ENCODE data around the gene SYNJ2. TPM values are rescaled to one million over a fixed set of nuclear protein-coding genes. Genes with fewer than 3 reads are reported as not detected.

SYNJ2 gene
- total RNA-seq, 1 donor from 2014 or later: 8.2 TPM

GRCh38 chr6:158041370-158041769, 59.7 kb downstream of the SYNJ2 start:
- FAIRE-seq: no peak
- TF ChIP-seq CTCF (IDR thresholded peaks at IDR 0.05; ENCODE audit: insufficient read depth, low read length, severe bottlenecking): no peak
- DNase-seq (ENCODE audit: low read depth): peak; percentile 68
- no peaks in the 10 kb centered on the region for H3K36me3 ChIP-seq (ENCODE audit: control insufficient read depth, insufficient read depth, low read length)
- H3K4me3 ChIP-seq (ENCODE audit: low read depth, low read length): no peak overlapping the region
- H3K27me3 ChIP-seq (ENCODE audit: control insufficient read depth, insufficient read depth, low read length): no peaks in the 10 kb centered on the region

DNA sequence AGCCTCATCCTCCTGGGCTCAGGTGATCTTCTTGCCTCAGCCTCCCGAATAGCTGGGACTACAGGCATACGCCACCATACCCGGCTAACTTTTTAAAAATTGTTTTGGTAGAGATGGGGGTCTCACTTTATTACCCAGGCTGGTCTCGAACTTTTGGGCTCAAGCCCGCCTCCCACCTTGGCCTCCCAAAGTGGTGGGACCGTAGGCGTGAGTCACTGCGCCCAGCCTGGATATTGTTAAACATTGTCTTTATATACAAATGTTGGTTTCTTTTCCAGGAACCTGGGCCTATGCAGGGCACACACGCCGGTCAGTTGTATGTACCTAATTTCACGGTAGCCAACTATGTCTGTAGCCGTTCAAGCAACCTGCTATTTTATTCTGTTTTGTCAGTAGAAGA, 60.1 kb downstream of the SYNJ2 start:
- DNase-seq (ENCODE audit: low read depth): no peak
- Histone ChIP-seq H3K4me3 (ENCODE audit: low read depth, low read length) (no peak overlapping the region), H3K36me3 (ENCODE audit: control insufficient read depth, insufficient read depth, low read length) (peaks cover under 1% of the 10 kb centered on the region), H3K27me3 (ENCODE audit: control insufficient read depth, insufficient read depth, low read length) (no peaks in the 10 kb centered on the region)
- no peak for TF ChIP-seq CTCF (IDR thresholded peaks at IDR 0.05; ENCODE audit: insufficient read depth, low read length, severe bottlenecking)
- FAIRE-seq: no peak

DNA sequence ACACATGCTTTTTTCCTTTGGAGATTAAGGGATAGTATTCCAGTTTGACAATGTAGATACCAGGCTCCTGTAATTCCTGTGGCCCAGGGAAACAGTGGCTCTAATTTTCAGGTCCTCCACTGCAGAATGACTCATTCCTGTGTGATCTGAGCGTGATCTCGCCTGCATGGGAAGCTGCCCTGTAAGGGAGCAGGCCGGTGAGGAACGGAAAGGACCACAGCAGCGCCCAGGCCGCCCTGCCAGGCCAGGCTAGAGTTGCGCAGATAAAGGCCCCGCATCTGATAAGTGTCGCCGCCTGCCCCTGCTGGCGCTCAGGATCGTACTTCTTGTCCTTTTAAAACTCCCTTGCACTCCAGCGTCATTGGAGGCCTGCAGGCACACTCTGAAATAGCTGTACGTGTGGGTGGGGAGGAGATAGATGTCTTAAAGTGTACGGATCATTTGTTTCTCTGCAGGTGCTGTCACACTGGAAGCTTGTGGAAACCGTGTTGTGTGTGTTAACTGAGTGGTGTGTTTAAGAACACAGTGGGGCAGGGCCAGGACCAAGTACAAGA, 60.7 kb downstream of the SYNJ2 start:
- DNase-seq (ENCODE audit: low read depth) (peak; percentile 82), FAIRE-seq (peak; percentile 28)
- no peak overlapping the region for H3K4me3 ChIP-seq (ENCODE audit: low read depth, low read length)
- H3K27me3 ChIP-seq (ENCODE audit: control insufficient read depth, insufficient read depth, low read length): no peaks in the 10 kb centered on the region
- no peak for TF ChIP-seq CTCF (IDR thresholded peaks at IDR 0.05; ENCODE audit: insufficient read depth, low read length, severe bottlenecking)
- peaks cover 1% of the 10 kb centered on the region for H3K36me3 ChIP-seq (ENCODE audit: control insufficient read depth, insufficient read depth, low read length)

GRCh38 chr6:158043008-158043407, 61.3 kb downstream of the SYNJ2 start:
- Histone ChIP-seq H3K36me3 (ENCODE audit: control insufficient read depth, insufficient read depth, low read length) (peaks cover 1% of the 10 kb centered on the region), H3K4me3 (ENCODE audit: low read depth, low read length) (no peak overlapping the region), H3K27me3 (ENCODE audit: control insufficient read depth, insufficient read depth, low read length) (no peaks in the 10 kb centered on the region)
- TF ChIP-seq CTCF (IDR thresholded peaks at IDR 0.05; ENCODE audit: insufficient read depth, low read length, severe bottlenecking): no peak
- DNase-seq (ENCODE audit: low read depth) (no peak), FAIRE-seq (no peak)

- no peaks in the 10 kb centered on the region for H3K27me3 ChIP-seq (ENCODE audit: control insufficient read depth, insufficient read depth, low read length)
- no peak for FAIRE-seq
- DNase-seq (ENCODE audit: low read depth): no peak
- TF ChIP-seq CTCF (IDR thresholded peaks at IDR 0.05; ENCODE audit: insufficient read depth, low read length, severe bottlenecking): no peak
- peaks cover 1% of the 10 kb centered on the region for H3K36me3 ChIP-seq (ENCODE audit: control insufficient read depth, insufficient read depth, low read length)
- H3K4me3 ChIP-seq (ENCODE audit: low read depth, low read length): no peak overlapping the region
Measured at GRCh38 chr6:158043586-158044524, 62.2 kb downstream of the SYNJ2 start.

All from bronchial epithelial cell (primary cell).